HEK293 (cell line): ENCODE measurements around the gene ARL5A.

Source experiments
- CTCF ChIA-PET: fragments of 350-600 bp; formaldehyde crosslinking; extraction: SDS; loops from one replicate; lab custom pipeline; 2021; ENCODE audit warnings: antibody characterized with exemption; lab: Yijun Ruan, JAX
- POLR2A ChIA-PET: fragments of 300-600 bp; formaldehyde crosslinking; extraction: SDS; loops from one replicate; lab custom pipeline; 2020; ENCODE audit warnings: antibody characterized with exemption, inconsistent platforms; lab: Yijun Ruan, JAX
- H3K27ac ChIP-seq: fragments of 200-500 bp; sonication (Bioruptor generic); 2 replicates; pipeline ENCODE4 v1.5.1; 2014; ENCODE audit warnings: low read depth, low read length, control low read depth, inconsistent platforms; ENCODE audit errors: extremely low read depth
- H3K36me3 ChIP-seq, 2 experiments: fragments of 200-500 bp in 1 of 2; sonication (Bioruptor generic) in 1 of 2; 1 replicate in 1 of 2; 2 replicates in 1 of 2; pipeline ENCODE4 v1.5.1; 2014 to 2017; ENCODE audit warnings: inconsistent platforms in 2 of 2, low read length in 2 of 2; ENCODE audit not compliant: control insufficient read depth in 2 of 2, insufficient read depth in 1 of 2
- H3K4me1 ChIP-seq: fragments of 200-500 bp; sonication (Bioruptor generic); 2 replicates; pipeline ENCODE4 v1.5.1; 2014; ENCODE audit warnings: mild to moderate bottlenecking, low read length, inconsistent platforms; ENCODE audit not compliant: control insufficient read depth, insufficient read depth
- H3K4me3 ChIP-seq: 2 replicates; pipeline ENCODE4 v1.5.1; 2011; ENCODE audit warnings: low read depth, mild to moderate bottlenecking, control low read depth, low read length, moderate library complexity
- H3K9me3 ChIP-seq: fragments of 200-500 bp; sonication (Bioruptor generic); 2 replicates; pipeline ENCODE4 v1.5.1; 2014; ENCODE audit warnings: low read depth, low read length, inconsistent platforms; ENCODE audit not compliant: control insufficient read depth, insufficient read depth
- IKZF3 ChIP-seq: fragments of 450-650 bp; IDR thresholded peaks from 2 replicates; pipeline ENCODE4 v1.5.0; 2018; ENCODE audit warnings: missing biosample characterization, mild to moderate bottlenecking, missing genetic modification characterization, moderate library complexity
- KLF9 ChIP-seq: fragments of 450-650 bp; formaldehyde crosslinking; IDR thresholded peaks from 2 replicates; pipeline ENCODE4 v1.5.1; 2016; ENCODE audit warnings: missing biosample characterization, missing genetic modification characterization, low read depth
- MEIS1 ChIP-seq: sonication (generic); formaldehyde crosslinking; IDR thresholded peaks from 2 replicates; pipeline ENCODE4 v1.8.1; 2022; ENCODE audit warnings: missing genetic modification reagents, mild to moderate bottlenecking, borderline replicate concordance
- MZF1 ChIP-seq: fragments of 450-650 bp; formaldehyde crosslinking; IDR thresholded peaks from 2 replicates; pipeline ENCODE4 v1.5.1; 2017; ENCODE audit warnings: missing biosample characterization, missing genetic modification characterization, borderline replicate concordance
- OSR2 ChIP-seq: fragments of 450-650 bp; formaldehyde crosslinking; IDR thresholded peaks from 2 replicates; pipeline ENCODE4 v1.5.1; 2016; ENCODE audit warnings: missing biosample characterization, missing genetic modification characterization
- REST ChIP-seq: fragments of 450-650 bp; formaldehyde crosslinking; IDR thresholded peaks from 2 replicates; pipeline ENCODE4 v1.5.1; 2016; ENCODE audit warnings: missing biosample characterization, missing genetic modification characterization
- SP2 ChIP-seq: fragments of 450-650 bp; formaldehyde crosslinking; IDR thresholded peaks from 2 replicates; pipeline ENCODE4 v1.5.1; 2016; ENCODE audit warnings: missing biosample characterization, missing genetic modification characterization
- ZNF121 ChIP-seq: fragments of 450-650 bp; formaldehyde crosslinking; IDR thresholded peaks from 2 replicates; pipeline ENCODE4 v1.5.1; 2016; ENCODE audit warnings: missing biosample characterization, missing genetic modification characterization
- ZNF184 ChIP-seq: fragments of 450-650 bp; IDR thresholded peaks from 2 replicates; pipeline ENCODE4 v1.5.1; 2018; ENCODE audit warnings: missing biosample characterization, mild to moderate bottlenecking, missing genetic modification characterization
- ZNF274 ChIP-seq, 2 experiments: fragments of 200-500 bp in 1 of 2; fragments of 450-650 bp in 1 of 2; sonication (Bioruptor generic) in 1 of 2; formaldehyde crosslinking in 1 of 2; IDR thresholded peaks; 2 replicates each; pipeline versions ENCODE4 v1.5.1 to v1.6.1; 2014 to 2016; ENCODE audit warnings: borderline replicate concordance in 1 of 2, inconsistent platforms in 1 of 2, low read length in 1 of 2, missing biosample characterization in 1 of 2, missing genetic modification characterization in 1 of 2
- ZNF366 ChIP-seq: fragments of 450-650 bp; formaldehyde crosslinking; conservative IDR thresholded peaks from 2 replicates; pipeline ENCODE4 v1.5.1; 2016; ENCODE audit warnings: missing biosample characterization, missing genetic modification characterization
- ZNF549 ChIP-seq: fragments of 450-650 bp; IDR thresholded peaks from 2 replicates; pipeline ENCODE4 v1.5.1; 2018; ENCODE audit warnings: missing biosample characterization, missing genetic modification characterization, mild to moderate bottlenecking, inconsistent platforms, moderate library complexity
- ZNF558 ChIP-seq: fragments of 450-650 bp; formaldehyde crosslinking; IDR thresholded peaks from 2 replicates; pipeline ENCODE4 v1.5.1; 2016; ENCODE audit warnings: missing biosample characterization, missing genetic modification characterization
- ZNF561 ChIP-seq: fragments of 450-650 bp; IDR thresholded peaks from 2 replicates; pipeline ENCODE4 v1.5.1; 2018; ENCODE audit warnings: missing biosample characterization, missing genetic modification characterization, borderline replicate concordance
- ZNF629 ChIP-seq: fragments of 450-650 bp; formaldehyde crosslinking; IDR thresholded peaks from 2 replicates; pipeline ENCODE4 v1.5.1; 2017; ENCODE audit warnings: missing biosample characterization, missing genetic modification characterization
- ZNF654 ChIP-seq: fragments of 450-650 bp; formaldehyde crosslinking; IDR thresholded peaks from 2 replicates; pipeline ENCODE4 v1.5.1; 2016; ENCODE audit warnings: low read depth, missing biosample characterization, missing genetic modification characterization
- ZNF670 ChIP-seq: fragments of 450-650 bp; formaldehyde crosslinking; IDR thresholded peaks from 2 replicates; pipeline ENCODE4 v1.5.1; 2016; ENCODE audit warnings: missing biosample characterization, missing genetic modification characterization, low read depth
- TF ChIP-seq, protein P1 (sequence below): fragments of 450-650 bp; formaldehyde crosslinking; IDR thresholded peaks from 2 replicates; pipeline ENCODE4 v1.5.1; 2016; ENCODE audit warnings: missing biosample characterization, missing genetic modification characterization
- TF ChIP-seq, protein P2 (sequence below): fragments of 450-650 bp; formaldehyde crosslinking; IDR thresholded peaks from 2 replicates; pipeline ENCODE4 v1.5.1; 2016; ENCODE audit warnings: missing biosample characterization, missing genetic modification characterization
- TF ChIP-seq, protein P3 (sequence below): fragments of 450-650 bp; IDR thresholded peaks from 2 replicates; pipeline ENCODE4 v1.5.1; 2018; ENCODE audit warnings: missing biosample characterization, missing genetic modification characterization

The ARL5A gene

GRCh38 chr2:151843691-151844061, 15.5 kb upstream of the ARL5A start:
- Histone ChIP-seq H3K27ac (no peak overlapping the region), H3K9me3 (no peaks in the 10 kb centered on the region), H3K4me1 (0 out of 2 replicates have a peak, but pooled peaks cover 3% of the 10 kb centered on the region), H3K4me3 (no peak overlapping the region), H3K36me3 (peaks cover 0 to 26% of the 10 kb centered on the region in 2 experiments; a peak in 1 of 3 replicates)
- CTCF ChIA-PET = interaction anchor here (0.5 kb wide), 1 partner anchor 153 kb away, joined by 3 read pairs; no protein-coding TSS in a partner anchor
- TF ChIP-seq ZNF558 (tag by site-specific recombination) = no peak
- no peak for TF ChIP-seq ZNF654 (tag by site-specific recombination)
- no peak for TF ChIP-seq ZNF561 (tag by site-specific recombination)
- TF ChIP-seq ZNF670 (tag by site-specific recombination) = no peak
- no peak for TF ChIP-seq ZNF629 (tag by site-specific recombination)
- no peak for TF ChIP-seq IKZF3 (tag by site-specific recombination)
- no peak for TF ChIP-seq REST (tag by site-specific recombination)
- no peak for TF ChIP-seq KLF9 (tag by site-specific recombination)
- no peak for TF ChIP-seq ZNF121
- TF ChIP-seq, protein P1, sequence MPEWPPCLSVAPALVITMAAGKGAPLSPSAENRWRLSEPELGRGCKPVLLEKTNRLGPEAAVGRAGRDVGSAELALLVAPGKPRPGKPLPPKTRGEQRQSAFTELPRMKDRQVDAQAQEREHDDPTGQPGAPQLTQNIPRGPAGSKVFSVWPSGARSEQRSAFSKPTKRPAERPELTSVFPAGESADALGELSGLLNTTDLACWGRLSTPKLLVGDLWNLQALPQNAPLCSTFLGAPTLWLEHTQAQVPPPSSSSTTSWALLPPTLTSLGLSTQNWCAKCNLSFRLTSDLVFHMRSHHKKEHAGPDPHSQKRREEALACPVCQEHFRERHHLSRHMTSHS (tag by site-specific recombination) = no peak
- TF ChIP-seq ZNF366 (tag by site-specific recombination) = no peak
- TF ChIP-seq SP2 (tag by site-specific recombination) = no peak
- no peak for TF ChIP-seq ZNF184 (tag by site-specific recombination)
- no peak for TF ChIP-seq MZF1 (tag by site-specific recombination)
- TF ChIP-seq ZNF549 (tag by site-specific recombination) = no peak
- TF ChIP-seq OSR2 (tag by site-specific recombination) = no peak
- TF ChIP-seq, protein P2, sequence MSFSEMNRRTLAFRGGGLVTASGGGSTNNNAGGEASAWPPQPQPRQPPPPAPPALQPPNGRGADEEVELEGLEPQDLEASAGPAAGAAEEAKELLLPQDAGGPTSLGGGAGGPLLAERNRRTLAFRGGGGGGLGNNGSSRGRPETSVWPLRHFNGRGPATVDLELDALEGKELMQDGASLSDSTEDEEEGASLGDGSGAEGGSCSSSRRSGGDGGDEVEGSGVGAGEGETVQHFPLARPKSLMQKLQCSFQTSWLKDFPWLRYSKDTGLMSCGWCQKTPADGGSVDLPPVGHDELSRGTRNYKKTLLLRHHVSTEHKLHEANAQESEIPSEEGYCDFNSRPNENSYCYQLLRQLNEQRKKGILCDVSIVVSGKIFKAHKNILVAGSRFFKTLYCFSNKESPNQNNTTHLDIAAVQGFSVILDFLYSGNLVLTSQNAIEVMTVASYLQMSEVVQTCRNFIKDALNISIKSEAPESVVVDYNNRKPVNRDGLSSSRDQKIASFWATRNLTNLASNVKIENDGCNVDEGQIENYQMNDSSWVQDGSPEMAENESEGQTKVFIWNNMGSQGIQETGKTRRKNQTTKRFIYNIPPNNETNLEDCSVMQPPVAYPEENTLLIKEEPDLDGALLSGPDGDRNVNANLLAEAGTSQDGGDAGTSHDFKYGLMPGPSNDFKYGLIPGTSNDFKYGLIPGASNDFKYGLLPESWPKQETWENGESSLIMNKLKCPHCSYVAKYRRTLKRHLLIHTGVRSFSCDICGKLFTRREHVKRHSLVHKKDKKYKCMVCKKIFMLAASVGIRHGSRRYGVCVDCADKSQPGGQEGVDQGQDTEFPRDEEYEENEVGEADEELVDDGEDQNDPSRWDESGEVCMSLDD (tag by site-specific recombination) = no peak
- TF ChIP-seq, protein P3, sequence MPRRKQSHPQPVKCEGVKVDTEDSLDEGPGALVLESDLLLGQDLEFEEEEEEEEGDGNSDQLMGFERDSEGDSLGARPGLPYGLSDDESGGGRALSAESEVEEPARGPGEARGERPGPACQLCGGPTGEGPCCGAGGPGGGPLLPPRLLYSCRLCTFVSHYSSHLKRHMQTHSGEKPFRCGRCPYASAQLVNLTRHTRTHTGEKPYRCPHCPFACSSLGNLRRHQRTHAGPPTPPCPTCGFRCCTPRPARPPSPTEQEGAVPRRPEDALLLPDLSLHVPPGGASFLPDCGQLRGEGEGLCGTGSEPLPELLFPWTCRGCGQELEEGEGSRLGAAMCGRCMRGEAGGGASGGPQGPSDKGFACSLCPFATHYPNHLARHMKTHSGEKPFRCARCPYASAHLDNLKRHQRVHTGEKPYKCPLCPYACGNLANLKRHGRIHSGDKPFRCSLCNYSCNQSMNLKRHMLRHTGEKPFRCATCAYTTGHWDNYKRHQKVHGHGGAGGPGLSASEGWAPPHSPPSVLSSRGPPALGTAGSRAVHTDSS (tag by site-specific recombination) = no peak
- no peak for TF ChIP-seq MEIS1 (CRISPR knock-in tag)
- TF ChIP-seq ZNF274 (IDR thresholded peaks at IDR 0.05; ENCODE audit: low read length) = no peak
- TF ChIP-seq ZNF274 (tag by site-specific recombination; IDR thresholded peaks at IDR 0.05; ENCODE audit: borderline replicate concordance) = no peak
- POLR2A ChIA-PET = no interaction called here
